Stimulated activated CD8-positive, alpha-beta memory T cell treated with anti-CD3 and anti-CD28 coated beads, Interleukin-15, amount 100 ng/mL, for 4 hours (primary cell): Measurements from ENCODE around the gene GLYATL1.

Source experiments
- DNase-seq, 2 donors: peaks; one replicate each; pipeline ENCODE4 v3.0.0-alpha.2; 2020; ENCODE audit warnings: low read depth in 2 of 2

The GLYATL1 gene

DNA sequence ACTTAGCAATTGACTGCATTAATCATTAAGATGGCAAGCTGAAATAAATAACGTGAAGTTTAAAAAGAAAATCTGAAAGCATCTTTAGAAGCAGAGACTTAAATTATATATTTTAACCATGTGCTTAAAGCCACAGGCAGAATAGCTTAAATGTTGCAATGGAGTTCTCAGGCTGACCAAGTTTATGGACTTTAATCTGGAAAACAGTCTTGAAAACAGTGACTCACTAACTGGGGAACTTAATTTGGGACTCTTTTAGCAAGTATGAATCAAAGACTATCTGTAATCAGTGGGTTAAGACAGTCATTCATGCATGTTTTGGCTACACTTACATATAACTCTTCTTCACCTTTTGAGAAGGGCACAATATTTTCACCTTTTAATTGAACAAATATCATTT lies 12.6 kb upstream of the GLYATL1 start:
- DNase-seq: no peak

- no peak for DNase-seq
Observed at GRCh38 chr11:58927393-58928106, 11.7 kb upstream of the GLYATL1 start.

DNA sequence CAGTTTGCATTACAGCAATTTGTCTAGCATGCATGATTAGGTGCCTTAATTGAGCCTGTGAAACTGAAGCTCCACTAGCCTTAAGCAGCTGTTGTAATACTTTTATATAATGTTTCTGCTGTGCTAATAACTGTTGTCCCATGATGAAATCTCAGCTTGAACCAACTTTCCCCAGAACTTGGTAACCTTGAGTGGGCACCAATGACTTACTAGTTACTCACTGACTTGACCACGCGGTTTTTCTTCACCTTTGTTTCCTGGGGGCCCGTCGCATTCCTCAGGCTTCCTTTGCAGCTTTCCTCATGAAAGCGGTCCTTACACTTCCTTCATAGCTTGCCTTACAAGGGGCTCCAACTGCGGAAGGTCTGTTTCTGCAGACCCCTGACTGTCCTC lies 11.2 kb upstream of the GLYATL1 start:
- no peak for DNase-seq

DNA sequence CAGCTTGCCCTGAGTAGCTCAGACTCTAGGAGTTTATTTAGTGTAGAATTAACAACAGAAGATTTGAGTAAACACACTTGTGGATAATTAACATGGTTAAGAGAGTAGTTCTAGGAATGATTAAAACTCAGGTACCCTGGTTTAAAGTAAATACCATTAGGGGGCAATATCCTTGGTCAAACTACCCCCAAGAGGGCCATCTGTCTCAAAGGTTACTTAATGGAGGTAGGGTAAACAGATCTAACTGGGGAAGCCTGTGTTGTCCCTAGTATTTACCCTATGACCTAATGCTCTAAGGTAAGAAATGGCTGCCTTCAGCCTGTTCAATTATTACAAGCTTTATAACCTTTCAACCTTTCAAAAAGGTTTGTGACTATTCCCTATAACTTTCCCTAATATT lies 10.6 kb upstream of the GLYATL1 start:
- DNase-seq: no peak

- DNase-seq: no peak
Observed at GRCh38 chr11:58930926-58931325, 8.4 kb upstream of the GLYATL1 start.

DNA sequence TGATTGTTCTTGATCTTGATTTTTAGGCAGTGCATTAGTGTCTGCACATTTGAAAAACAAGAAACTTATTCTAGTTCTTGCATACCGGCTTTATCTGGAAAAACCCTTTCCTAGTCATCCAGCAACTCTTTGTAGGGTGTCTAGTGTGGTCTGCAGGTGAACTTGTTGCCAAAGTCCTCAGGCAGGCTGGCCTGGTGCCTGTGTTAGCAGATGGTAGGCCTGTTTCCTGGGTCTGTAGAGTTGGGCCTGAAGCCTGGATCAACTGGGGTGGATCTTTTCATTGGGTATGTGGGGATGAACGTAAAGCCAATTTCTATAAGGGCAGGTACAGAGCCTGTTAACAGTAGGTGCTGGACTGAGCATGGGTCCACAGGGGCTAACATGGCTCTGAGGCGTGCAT lies 5.6 kb upstream of the GLYATL1 start:
- no peak for DNase-seq

DNA sequence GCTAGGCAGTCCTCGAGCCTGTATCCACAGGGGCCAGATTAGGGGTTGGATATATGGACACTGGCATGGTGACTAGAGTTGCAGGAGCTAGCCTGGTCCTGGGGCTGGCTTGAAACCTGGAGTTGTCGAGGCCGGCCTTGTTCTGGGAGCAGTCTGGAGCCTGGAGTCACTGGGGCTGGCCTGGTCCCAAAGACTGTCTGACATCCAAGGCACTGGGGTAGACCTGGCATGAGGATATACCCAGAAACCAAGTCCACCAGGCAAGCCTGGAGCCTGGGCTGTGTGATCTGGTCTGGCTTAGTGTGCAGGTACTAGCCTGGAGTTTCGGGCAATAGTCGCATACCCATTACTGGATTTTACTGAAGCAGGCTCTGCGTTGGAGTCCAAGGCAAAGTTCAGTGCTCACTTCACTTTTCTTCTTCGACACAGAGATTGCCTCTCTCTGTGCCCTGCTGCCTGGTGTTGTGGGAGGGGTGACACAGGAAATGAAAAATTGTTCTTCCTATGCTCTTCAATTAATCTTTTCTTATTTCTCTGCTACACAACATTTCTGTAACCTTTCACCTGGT lies 4.3 kb upstream of the GLYATL1 start:
- no peak for DNase-seq

- DNase-seq: no peak
Observed at GRCh38 chr11:58938398-58938797, 890 bp upstream of the GLYATL1 start.

GRCh38 chr11:58940028-58940427 lies 740 bp downstream of the GLYATL1 start:
- no peak for DNase-seq

- DNase-seq: no peak
Observed at GRCh38 chr11:58941838-58942237, 2.5 kb downstream of the GLYATL1 start.

GRCh38 chr11:58945663-58946062 lies 6.4 kb downstream of the GLYATL1 start:
- no peak for DNase-seq

- DNase-seq: no peak
Observed at GRCh38 chr11:58949184-58949583, 9.9 kb downstream of the GLYATL1 start.

DNA sequence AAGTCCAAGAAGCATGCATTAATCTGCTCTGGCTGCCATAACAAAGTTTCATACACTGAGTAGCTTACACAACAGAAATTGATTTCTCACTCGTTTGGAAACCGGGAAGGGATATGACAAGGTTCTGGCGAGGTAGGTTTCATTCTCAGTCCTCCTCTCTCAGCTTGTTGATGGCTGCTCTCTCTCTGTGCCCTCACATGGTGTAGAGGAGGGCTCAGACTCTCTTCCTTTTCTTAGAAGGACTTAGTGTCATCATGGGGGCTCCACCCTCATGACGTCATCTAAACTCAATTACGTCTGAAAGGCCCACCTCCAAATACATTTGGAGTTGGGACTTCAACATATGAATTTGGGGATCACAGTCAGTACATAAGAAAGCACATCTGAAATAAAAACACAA lies 18.6 kb downstream of the GLYATL1 start:
- no peak for DNase-seq

DNA sequence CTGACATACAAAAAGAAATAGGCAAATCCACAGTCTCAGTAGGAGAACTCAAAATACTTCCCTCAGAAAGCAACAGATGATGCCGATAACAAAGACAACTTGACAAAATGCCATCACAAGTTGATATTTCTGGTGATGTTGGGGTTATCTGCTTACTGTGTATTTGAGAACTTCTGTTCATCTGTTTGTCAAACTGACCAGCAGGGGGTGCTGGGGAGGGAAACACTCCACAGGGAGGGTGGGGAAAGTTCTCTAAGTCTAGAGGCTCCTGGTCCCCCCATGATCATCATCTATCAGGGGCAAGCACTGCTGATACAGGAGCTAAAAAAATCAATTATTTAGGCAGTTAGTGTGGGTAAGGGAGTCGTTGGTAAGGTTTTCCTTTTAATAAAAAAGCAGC lies 19.2 kb downstream of the GLYATL1 start:
- DNase-seq: no peak

GRCh38 chr11:58963551-58964104 lies 24.3 kb downstream of the GLYATL1 start:
- no peak for DNase-seq

DNA sequence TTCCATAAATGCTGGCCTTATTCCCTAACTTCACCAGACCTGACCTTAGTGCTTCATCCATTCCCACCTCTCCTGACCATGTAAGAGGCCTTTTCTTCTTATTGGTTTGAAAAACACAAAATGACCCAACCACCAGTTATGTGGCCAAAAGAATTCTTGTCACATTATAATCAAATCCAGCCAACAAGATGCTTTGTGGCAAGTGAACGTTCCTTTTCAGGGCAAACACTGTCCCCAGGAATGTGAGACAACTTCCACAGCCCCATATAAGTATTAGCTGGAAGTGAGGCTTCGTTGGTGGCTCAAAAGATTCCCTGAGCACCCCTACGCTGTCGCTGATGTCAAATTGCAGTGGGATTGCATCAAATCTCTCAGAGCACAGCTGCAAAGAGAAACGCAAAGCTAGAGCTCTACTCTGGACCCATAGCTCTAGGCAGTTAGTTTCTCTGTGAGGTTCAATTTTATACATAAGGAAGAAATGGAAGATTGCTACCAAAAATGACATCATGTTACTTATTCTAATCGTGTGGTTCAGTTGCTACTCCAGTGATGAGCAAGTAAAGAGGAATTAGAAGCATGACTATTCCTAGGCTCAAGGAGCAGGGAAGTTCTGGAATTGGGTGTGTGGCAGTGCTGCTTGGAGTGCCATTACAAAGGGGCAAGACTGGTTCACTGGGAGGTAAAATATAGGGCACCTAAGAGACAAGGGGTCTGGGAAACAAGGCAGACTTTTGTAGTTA lies 26.1 kb downstream of the GLYATL1 start:
- no peak for DNase-seq

DNA sequence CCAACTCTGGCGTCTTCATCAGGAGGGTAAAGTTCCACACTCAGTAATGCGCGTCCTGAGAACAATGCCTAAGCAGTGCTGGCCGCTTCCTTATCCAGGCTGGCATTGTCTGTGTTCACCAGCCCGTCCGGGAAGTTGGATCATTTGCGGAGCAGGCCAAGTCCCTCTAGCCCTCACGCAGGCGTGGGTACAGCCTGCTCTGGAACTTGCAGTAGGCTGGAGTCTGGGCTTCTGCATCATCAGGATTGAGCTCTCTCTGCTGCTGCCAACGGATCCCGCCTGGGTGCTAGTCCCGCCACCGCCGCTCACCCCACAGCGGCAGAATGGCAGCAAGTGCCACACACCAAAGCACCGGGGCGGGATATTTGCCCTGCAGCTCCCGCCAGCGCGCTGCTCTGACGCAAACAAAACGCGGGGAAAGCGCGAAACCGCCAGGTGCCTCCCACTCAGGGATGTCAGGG lies 29.0 kb downstream of the GLYATL1 start:
- DNase-seq: no peak

DNA sequence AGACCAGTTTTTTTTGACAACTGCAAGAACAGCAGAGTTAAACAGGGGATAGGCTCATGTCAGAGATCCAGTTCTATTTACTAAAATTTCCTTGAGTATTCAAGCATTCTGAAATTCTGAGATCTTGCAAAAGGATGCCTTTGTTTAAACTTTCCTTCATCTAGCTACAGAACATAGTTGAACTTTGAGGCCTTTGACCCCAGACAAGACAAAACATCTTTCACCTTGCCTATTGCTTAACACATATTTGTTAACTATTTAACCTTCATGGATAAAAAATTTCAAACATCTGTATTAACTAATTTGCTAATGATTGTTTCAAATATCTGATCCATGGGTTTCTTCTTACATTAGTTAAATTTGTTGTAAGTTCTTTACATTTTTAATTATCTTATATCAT lies 38.2 kb downstream of the GLYATL1 start:
- no peak for DNase-seq

DNA sequence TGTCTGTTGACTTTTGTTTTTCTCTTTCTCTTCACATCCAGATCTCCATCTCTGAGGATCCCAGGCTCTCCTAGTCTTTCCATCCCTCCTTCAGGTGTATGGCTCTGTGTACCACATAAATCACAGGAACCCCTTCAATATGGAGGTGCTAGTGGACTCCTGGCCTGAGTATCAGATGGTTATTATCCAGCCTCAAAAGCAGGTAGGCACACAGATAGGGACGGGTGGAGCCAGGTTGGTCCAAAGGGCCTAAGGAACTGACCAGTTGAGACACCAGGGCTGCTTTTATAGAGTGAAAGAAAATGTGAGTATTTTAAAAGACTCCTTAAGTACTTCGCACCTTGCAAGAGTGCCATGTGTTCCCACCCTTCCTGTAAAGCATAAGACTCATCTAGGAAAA lies 39.9 kb downstream of the GLYATL1 start:
- DNase-seq: no peak

GRCh38 chr11:58980159-58980843 lies 41.0 kb downstream of the GLYATL1 start:
- DNase-seq: no peak

GRCh38 chr11:58992489-58992888 lies 53.2 kb downstream of the GLYATL1 start:
- no peak for DNase-seq

DNA sequence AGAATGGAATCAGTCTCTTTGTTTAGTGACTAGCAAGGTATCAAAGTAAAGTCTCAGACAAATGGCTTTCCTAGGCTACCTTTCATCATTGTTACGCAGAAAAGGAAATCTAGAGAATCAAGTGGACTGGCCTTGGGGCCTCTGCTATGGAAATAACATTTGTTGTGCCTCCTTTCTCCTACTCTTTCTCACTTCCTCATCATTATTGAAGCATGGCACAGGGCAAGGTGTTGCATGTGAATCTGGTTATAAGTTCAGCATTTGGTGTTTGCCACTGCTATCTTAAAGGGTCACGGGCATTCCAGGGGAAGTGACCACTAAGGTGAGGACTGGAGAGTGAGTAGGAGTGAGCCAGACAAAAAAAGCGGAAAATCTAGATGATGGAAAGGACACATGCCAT lies 54.9 kb downstream of the GLYATL1 start:
- DNase-seq: no peak
